ENCODE results near the gene FLT3LG.

- TF ChIP-seq CTCF (IDR thresholded peaks at IDR 0.05), result no peak
- no peak for TF ChIP-seq POLR2A (IDR thresholded peaks at IDR 0.05)
Measured at GRCh38 chr19:49486710-49487276, 12.8 kb downstream of the FLT3LG start.
